NCI-H2196 treated with DMSO at 0.1 percent for 48 hours (cell line): Measurements from ENCODE around the gene PIP5KL1.

Experiments used
- DNase-seq: peaks from one replicate; lab custom pipeline; 2025; ENCODE audit not compliant: unreplicated experiment; lab: John Stamatoyannopoulos, UW

The PIP5KL1 gene

DNA sequence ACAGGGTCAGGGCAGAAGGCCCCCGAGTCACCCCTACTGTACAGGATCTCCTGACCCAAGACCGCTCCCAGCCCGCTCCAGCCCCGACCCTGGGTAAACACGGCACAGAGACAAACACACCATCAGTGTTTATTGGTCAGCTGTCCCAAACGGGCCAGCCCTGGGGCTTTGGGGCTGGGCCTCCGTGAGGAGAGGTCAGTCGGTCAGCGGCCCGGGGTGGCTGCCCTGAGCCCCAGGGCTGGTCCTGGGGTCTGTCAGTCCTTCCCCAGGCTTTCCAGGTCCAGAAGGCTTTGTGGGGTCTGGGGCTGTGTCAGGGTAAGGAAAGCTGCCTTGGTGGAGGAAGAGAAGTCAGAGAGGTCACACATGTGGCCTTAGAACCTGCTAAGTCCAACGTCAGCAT is 4.4 kb upstream of the PIP5KL1 start:
- DNase-seq, result no peak

DNA sequence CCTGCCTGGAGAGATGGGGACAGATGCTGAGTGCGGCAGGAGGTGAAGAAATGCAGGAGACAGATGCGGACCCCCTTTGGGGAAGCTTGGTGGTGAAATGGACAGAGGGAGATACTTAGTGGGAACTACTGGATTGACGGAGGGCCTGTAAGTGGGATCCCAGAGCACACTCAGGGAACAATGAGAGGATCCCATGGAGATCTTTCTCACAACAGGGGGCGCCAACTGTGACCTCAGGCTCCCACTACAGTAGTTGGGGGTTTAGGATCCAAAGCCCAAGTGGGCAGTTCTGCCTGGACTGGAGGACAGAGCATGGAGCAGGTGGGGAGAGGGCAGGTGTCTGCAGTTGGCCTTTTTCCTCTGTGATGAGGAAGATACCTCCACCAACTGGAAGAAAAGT is 3.7 kb upstream of the PIP5KL1 start:
- DNase-seq, result no peak

DNA sequence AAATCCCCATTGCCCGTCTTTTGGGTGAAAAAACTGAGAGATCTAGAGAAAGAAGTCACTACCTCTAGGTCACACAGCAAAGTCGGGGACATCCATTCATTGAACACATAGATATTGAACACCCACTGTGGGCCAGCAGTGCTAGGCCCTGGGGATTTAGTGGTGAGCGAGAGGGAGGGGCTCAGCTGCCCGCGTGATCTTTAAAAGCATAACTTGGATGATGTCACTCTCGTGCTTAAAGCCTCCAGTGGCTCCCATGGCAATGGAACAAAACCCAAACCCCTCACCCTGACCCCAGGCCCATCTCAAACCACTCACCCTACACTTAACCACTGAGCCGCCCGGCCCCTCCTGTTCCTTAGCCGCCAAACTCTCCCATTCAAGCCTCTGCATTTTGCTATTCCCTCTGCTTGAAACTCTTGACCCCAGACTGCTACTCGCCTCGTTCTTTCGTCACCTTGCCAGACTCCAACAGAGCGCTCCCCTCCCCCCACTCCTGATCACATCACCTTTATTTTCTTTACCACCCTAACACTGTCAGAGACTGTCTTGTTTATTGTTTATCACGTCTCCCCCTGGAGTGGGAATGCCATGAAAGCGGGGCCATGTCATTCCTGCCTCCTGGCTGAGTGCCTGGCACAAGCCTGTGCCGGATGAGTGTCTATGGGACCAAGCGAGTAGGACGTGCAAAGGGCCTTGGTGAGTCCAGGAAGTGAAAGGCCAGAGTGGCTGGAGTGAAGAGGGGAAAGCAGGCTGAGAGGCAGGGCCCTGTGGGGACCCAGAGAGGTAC is 710 bp upstream of the PIP5KL1 start:
- peak; percentile 78 for DNase-seq

DNA sequence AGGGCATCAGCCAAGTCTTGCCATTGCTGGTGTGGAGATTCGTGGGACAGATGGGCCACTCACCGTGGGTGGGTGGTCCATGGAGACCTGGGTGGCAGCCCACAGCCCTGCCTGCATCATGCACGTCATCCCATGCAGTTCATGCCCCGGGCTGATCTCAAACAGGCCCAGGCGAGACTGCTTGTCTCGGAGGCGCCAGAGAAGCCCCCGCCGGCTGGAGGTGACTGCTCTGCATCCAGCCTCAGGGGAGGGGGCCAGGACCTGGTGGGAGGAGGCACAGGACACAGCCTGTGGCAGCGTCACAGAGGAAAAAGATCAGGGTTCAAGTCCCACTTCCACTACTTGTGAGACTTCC is 975 bp downstream of the PIP5KL1 start:
- DNase-seq, result no peak

DNA sequence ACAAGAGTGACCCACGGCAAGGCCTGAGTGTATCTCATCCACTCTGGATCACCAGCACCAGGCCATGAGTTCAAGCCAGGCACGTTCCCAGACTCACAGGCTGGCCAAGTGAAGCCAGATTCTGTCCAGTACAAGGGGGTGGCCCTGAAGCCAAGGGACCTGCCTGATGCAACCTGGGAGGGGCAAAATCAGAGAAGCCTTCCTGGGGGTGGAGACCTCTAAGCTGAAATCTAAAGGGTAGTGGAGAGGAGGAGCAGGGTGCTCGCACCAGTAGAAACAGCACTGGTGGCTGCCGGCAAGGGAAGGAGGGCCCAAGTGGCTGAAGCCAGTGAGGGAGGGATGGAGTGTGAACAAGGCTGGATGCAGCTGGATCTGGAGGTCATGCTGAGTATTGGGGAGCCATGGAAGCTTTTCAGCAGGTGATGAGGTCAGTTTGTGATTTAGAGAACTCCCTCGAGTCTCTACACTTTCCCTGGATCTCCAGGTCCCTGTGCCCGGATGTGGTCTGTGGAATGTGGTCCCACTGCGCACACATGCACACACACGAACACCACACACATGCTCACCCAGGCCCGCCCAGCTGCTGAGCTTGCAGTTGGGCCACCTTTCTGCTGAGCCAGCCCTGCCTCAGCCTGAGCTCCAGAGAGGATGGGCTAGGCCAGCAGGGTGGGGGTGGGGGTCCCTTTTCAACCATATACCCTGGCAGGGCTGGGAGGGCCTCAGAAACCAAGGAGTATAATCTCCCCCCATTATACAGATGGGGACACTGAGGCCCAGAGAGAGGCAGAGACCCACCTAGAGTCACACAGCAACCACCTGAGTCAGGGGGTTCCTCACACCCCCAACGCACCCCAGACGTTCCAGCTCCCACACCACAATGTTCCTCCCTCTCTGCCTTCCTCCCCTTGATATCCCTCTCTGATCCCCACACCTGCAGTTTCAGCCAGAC is 1.6 kb downstream of the PIP5KL1 start:
- DNase-seq, result no peak

DNA sequence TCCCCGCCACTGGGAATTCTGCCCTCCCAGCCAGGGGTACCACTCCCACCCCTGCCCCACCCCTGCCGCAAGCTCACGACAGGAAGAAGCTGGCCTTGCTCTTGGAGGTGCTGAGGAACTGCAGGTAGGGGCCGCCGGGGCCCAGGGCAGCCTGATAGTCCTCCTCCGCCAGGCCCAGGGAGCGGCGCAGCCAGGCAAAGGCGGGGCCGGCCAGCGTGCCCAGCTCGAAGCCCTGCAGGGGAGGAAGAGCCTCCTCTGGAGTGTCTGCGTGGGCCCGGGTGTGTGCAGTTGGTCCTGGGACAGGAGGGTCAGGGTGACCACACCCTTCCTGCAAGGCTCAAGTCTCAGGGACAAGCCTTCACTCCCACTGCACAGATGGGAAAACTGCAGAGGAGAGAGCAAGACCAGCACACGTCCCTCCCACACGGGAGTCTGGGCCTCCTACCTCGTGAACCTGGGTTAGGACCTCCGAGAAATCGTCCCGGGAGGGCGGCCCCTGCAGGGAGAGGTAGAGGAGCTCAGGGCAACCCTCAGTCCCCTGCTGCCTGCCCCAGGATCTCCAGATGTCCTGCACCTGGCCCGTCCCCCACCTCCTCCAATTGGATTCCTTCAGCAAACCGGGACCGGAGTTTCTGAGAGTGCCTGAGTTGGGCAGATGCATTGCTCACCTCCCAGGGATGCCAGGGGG is 2.4 kb downstream of the PIP5KL1 start:
- DNase-seq, result no peak

DNA sequence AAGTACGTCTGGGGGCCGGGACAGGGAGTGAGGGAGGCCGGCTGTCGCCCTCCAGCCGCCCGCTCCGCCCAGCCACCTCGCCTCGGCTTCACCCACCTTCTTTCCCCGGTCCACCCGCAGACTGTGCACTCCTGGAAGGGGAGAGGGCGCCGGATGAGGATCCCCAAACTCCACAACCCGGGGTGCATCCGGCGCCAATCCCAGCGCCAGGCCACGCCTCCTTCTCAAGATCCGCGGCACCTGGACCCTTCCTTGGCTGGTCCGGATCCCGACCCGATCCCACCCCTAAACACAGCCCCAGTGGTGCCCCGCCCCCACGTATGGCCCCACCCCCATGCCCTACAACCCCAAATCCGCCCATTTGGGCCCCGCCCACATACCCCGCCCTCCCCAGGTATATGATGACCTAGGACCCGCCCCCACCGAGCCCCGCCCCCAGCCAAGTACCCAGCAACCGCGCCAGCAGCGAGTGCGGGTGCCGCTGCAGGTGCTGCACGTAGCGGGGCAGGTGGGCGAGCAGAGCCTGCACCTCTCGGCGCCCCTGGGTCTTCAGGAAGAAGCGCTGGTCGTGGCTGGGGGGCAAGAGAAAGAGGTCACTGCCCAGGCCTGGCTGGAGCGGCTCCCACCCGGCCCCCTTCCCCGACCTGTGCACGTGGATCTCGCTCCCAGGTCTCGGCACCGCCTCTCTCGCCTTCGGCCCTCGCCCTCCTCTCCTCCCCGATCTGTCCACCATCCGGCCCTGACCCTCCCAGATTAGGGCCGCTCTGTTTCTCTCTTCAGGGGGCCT is 3.2 kb downstream of the PIP5KL1 start:
- no peak for DNase-seq

DNA sequence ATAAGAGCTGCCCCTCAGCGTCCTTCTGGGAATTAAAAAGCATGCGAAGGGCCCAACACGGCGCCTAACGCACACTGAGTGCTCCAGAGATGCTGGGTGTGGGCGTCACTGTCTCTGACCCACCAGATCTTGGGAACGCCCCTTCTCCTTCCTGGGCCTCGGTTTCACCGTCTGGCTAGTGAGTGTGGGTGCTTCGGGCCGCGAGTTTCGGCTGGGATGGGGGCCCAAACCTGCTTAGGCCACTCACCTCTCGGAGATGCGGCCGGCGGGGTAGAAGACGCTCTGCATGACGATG is 3.7 kb downstream of the PIP5KL1 start:
- DNase-seq, result no peak

DNA sequence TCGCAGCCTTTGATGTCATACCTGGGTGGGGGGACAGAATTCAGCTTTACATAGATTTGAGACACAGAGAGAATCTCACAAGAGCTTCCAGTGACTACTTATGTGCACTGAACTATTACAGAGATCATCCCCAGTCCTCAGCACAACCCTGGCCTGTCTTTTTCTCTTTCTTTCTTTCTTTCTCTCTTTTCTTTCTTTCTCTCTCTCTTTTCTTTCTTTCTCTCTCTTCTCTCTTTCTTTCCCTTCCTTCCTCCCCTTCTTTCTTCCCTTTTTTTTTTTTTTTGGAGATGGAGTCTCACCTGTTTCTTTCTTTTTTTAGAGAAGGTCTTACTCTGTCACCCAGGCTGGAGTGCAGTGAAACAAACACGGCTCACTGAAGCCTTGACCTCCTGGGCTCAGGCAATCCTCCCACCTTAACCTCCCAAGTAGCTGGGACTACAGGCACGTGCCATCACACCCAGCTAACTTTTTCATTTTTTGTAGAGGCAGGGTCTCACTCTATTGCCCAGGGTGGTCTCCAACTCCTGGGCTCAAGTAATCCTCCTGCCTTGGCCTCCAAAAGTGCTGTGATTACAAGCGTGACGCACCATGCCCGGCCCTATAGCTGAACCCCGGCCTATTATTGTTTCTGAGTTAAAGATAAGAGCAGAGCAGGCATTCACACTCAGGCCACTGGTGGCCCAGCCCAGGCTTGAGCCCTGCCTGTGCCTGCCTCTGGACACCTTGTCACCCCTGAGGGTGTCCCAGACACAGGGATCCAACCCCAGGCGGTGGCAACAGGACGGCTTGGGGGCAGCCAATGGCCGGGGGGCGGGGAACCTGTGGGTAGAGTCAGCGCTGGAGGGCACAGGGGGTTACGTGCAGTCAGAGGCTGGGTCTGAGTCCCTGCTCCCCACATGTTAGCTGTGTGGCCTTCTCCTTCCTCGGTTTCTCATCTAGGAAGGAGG is 4.3 kb downstream of the PIP5KL1 start:
- DNase-seq, result no peak

DNA sequence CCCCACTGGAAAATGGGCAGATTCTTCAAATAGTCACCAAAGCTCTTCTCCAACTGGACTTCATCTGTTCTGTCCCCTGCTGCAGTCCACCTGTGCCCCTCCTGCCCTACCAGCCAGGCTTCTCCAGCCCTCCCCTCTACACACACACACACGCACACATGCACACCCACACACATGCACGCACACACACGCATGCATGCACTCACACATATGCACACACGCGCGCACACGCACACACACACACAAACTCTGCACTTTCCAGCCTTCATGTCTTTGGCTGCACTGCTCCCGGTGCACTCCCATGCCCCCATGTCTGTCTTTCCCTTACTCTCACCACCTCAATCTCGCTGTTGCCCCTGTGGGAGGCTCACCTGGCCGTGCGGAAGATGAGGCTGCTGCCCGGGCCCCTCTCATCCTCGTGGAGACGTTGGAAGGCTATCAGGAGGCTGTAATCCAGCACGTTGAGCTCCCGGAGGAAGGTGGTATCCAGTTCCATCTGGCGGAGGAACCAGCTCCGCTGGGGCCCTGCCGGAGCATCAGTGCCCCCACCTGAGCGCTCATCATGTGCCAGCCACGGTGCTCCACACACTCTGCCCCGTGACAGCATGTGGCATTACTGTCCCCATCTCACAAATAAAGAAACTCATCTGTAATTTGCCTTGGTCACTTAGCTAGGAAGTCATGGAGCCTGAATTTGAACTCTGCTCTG is 5.7 kb downstream of the PIP5KL1 start:
- DNase-seq, result no peak

DNA sequence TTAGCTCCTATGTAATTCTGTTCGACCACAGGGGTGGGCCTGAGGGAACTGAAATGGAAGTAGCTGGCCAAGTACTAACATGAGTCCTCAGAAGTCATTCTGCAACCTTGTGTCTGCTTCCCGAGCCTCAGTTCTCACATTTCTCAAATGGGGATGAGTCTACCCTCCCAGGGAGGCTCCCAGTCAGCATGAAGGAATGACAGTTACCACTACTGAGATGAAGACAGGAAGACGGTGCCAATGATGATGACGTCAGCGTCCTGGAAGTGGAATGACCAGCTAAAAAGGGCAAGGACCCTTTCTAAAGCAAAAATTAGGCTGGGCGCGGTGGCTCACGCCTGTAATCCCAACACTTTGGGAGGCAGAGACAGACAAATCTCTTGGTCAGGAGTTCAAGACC is 6.8 kb downstream of the PIP5KL1 start:
- DNase-seq, result no peak

DNA sequence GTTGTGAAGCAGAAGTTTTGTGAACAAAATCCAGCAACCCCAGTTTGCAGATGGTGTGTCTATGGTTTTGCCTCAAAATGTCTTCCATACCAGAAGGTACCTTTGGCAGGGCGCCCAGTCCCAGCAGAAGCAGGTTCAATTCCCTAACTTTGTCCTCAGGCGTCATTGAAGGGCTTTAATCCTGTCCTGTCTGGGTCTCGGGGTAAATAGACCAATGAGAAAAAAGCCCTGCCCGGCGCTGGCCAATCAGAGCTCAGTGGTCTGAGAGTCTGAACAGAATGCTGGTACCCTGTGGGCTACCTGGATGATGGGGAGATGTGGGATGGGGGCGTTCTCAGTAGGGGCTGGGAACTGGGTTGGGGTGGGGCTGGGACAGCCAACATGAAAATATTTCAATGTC is 7.5 kb downstream of the PIP5KL1 start:
- no peak for DNase-seq

DNA sequence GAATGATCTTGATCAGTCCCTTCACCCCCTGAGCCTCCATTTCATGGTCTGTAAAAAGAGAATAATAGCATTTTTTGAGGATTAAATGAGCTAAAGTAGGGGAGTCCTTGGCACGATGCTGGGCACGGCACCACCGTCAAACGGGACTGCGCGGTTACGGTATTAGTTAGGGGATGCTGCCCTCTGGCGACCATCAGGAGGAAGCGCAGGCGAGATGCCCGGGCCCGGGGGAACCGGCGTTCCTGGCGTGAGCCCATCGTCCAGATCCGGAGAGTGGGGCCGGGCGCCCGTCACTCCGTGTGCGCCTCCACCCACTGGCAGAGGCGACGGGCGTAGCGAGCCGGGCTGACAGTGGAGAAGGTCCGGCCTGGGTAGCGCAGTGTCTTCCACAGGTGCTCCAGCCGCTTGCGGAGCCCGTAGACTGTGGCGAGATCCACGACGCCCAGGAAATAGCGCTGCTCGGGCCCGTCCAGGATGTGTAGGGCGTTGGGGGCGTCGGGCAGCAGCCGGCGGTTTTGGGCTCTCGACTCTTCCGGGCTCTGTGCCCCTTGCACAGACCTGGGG is 8.9 kb downstream of the PIP5KL1 start:
- DNase-seq, result peak; percentile 36

DNA sequence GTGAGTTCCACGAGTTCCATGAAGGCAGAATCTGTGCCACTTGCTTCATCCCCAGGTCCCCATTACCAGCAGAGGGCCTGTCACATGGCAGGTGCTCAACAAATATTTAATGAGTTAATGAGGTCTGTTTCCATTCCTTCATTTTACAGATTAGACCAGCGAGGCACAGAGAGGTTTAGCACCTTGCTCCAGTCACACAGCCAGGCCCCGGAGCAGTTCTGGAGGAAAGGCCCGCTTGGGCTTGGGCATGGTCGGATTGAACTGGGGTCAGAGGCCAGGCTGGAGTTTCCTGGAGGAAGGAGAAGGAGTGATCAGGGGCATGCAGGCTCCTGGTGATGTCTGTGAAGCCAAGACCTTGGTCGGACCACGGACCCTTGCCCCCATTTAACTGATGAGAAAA is 9.8 kb downstream of the PIP5KL1 start:
- DNase-seq, result no peak

DNA sequence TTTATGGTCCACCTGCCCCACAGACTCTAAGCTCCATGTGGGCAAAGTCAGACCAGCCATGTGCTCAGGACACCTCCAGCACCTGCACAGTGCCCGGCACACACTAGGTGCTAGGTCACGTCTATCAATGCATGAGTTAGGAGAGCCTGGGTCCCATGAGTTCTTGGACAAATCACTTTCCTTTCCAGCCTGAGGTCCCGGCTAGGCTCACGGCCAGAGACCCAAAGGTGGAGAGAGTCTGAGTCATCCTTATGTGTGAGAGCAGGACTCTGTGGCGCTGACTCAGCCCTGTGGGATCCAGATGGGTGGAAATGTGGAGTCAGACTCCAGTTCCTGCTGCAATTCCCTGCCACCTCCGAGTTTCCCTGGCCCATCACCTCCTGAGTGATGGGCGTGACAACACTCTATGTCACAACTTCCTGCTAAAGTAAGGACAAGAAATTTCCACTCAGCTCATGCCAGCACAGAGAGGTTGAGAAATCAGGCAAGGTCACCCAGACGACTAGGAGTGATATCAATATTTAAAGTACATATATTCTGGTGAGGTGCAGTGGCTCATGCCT is 11.2 kb downstream of the PIP5KL1 start:
- no peak for DNase-seq

DNA sequence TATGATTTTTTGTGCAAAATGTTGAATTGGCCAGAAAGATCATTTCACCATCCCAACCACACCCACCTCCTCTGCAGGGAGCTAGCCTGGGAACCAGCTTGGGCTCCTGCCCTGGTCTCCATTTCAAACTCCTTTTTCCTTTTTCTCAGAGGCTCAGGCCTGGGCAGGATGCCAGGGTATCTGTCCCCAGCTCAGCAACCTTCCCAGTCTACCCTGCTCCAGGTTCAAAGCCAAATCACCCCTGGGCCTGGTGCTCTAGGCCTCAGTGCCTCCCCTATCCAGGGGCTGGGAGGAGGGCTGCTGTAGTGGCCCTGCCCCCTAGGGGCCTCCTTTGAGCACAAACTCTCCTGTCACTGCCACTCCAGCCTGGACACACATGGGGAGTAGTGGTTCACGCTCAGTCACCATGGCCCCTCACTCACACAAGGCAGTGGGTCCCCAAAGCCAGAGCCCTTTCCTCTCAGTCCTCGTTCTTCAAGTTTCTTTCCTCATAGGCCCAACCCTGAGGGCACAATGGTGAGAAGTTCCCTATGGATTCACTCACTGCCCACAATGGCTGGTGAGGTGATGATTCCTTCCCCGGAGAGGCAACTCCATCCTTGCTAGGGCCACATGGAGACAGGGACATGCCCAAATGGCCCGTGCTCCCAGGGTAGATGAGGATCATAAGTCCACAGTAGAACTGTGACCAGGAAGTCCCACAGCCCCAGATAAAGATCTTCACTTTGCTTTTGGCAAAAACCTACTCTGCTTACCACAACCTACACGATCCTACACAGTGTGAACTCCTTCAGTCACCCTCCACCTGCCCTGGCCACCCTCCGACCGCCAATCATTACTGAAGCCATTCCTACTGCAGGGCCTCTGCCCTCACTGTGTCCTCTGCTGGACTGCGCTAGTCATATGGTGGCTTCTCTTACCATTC is 12.1 kb downstream of the PIP5KL1 start:
- DNase-seq, result no peak

DNA sequence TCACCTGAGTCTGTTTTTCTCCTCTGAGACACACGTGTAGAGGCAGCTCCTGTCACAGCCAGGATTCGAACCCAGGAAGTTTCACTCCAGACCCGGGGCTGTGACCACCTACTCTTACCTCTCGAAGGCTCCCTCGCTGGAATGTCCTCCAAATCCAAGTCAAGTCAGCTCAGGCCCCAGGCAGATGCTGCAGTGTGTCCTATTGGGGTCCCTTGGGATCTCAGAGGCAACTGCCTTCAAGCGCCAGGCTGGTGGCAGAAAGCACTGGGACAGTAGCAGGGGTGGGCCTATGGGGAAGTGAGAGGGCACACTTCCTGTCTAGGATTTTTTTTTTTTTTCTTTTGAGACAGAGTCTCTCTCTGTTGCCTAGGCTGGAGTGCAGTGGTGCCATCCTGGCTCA is 13.0 kb downstream of the PIP5KL1 start:
- no peak for DNase-seq
